Panc1 (cell line): ENCODE measurements around the gene CEMIP. TPM values are rescaled to one million over a fixed set of nuclear protein-coding genes. Genes with fewer than 3 reads are reported as not detected.

Experiments
- ATAC-seq: fragments of 200-7000 bp; cut with Tn5 transposase; 2 replicates; pipeline ENCODE4 v1.9.1; 2020; ENCODE audit warnings: mild to moderate bottlenecking, moderate library complexity
- BruUV-seq: library from RNA; stranded (reverse); fragments of 400-500 nt; replicated peaks from 2 replicates; lab custom pipeline; 2021; lab: Mats Ljungman, UMichigan
- CTCF ChIA-PET: fragments of 300-600 bp; sonication (Branson Sonifier 250); formaldehyde crosslinking; loops from one replicate; lab custom pipeline; 2022; ENCODE audit warnings: antibody characterized with exemption; lab: Charles Lee
- POLR2A ChIA-PET: fragments of 300-600 bp; sonication (Branson Sonifier 250); formaldehyde crosslinking; loops from one replicate; lab custom pipeline; 2022; ENCODE audit warnings: antibody characterized with exemption; lab: Charles Lee
- DNase-seq: peaks from one replicate; pipeline ENCODE4 v3.0.0-alpha.2; 2010; ENCODE audit warnings: low read depth, low spot score
- H3K27ac ChIP-seq: 2 replicates; pipeline ENCODE4 v1.5.1; 2011; ENCODE audit warnings: mild to moderate bottlenecking, low read length, inconsistent platforms
- H3K27me3 ChIP-seq: fragments of 200-500 bp; sonication (Bioruptor generic); 2 replicates; pipeline ENCODE4 v1.6.0; 2014; ENCODE audit warnings: low read length, inconsistent platforms; ENCODE audit not compliant: control insufficient read depth, insufficient read depth
- H3K36me3 ChIP-seq: fragments of 200-500 bp; sonication (Bioruptor generic); 2 replicates; pipeline ENCODE4 v1.5.1; 2014; ENCODE audit warnings: inconsistent platforms, mild to moderate bottlenecking, low read length, moderate library complexity; ENCODE audit not compliant: control insufficient read depth, insufficient read depth
- H3K4me1 ChIP-seq: 2 replicates; pipeline ENCODE4 v1.5.1; 2011; ENCODE audit warnings: inconsistent platforms, mild to moderate bottlenecking, low read length, moderate library complexity; ENCODE audit not compliant: control insufficient read depth, insufficient read depth
- H3K4me3 ChIP-seq, 2 experiments: 2 replicates each; pipeline ENCODE4 v1.5.1; 2011 to 2012; ENCODE audit warnings: low read depth in 2 of 2, low read length in 2 of 2, mild to moderate bottlenecking in 2 of 2, inconsistent platforms in 1 of 2, moderate library complexity in 1 of 2
- H3K9me3 ChIP-seq: fragments of 200-500 bp; sonication (Bioruptor generic); 2 replicates; pipeline ENCODE4 v1.5.1; 2014; ENCODE audit warnings: low read depth, mild to moderate bottlenecking, inconsistent platforms, low read length, moderate library complexity; ENCODE audit not compliant: control insufficient read depth, insufficient read depth
- CTCF ChIP-seq: fragments of 450-650 bp; IDR thresholded peaks from 2 replicates; pipeline ENCODE4 v1.5.1; 2017; ENCODE audit warnings: mild to moderate bottlenecking
- POLR2AphosphoS5 ChIP-seq: IDR thresholded peaks from 2 replicates; pipeline ENCODE4 v1.6.1; 2012; ENCODE audit warnings: mild to moderate bottlenecking, low read depth, low read length, moderate library complexity
- REST ChIP-seq, 2 experiments: IDR thresholded peaks; 2 replicates each; pipeline ENCODE4 v1.6.1; 2011 to 2012; ENCODE audit warnings: low read depth in 2 of 2, control low read depth in 1 of 2, low read length in 1 of 2, mild to moderate bottlenecking in 1 of 2, moderate library complexity in 1 of 2; ENCODE audit not compliant: insufficient read depth in 1 of 2
- SIN3A ChIP-seq: IDR thresholded peaks from 2 replicates; pipeline ENCODE4 v1.6.1; 2012; ENCODE audit warnings: low read depth, mild to moderate bottlenecking, low read length, moderate library complexity, borderline replicate concordance; ENCODE audit not compliant: insufficient read depth
- TCF7L2 ChIP-seq: IDR thresholded peaks from 2 replicates; pipeline ENCODE4 v1.6.1; 2011; ENCODE audit warnings: mild to moderate bottlenecking, low read depth, low read length, inconsistent platforms
- in situ Hi-C: cut with HindIII; loops from 2 replicates; pipeline ENCODE4 v1.10.0; 2016; ENCODE audit warnings: low sequenced_read_pairs, low pct_unique_long_range_greater_than_20kb
- intact Hi-C: fragments of 100-400 bp; cut with micrococcal nuclease; formaldehyde crosslinking; loops from one replicate; pipeline ENCODE4 v1.10.0; 2022; ENCODE audit not compliant: unreplicated experiment
- total RNA-seq: library from RNA; stranded (reverse); gene quantifications from one replicate; pipeline ENCODE4 v1.2.1, GENCODE V29; 2021; ENCODE audit not compliant: unreplicated experiment

The CEMIP gene
- total RNA-seq, 1 experiment from 2014 or later, result 0.46 TPM

- H3K36me3 ChIP-seq, result no peaks in the 10 kb centered on the region
- TF ChIP-seq POLR2AphosphoS5 (no peak), TCF7L2 (no peak), REST (IDR thresholded peaks at IDR 0.05; ENCODE audit: insufficient read depth in 1 of 2, low read depth in 2 of 2, low read length in 1 of 2) (no peak), CTCF (no peak), SIN3A (no peak)
- no TSS peak for BruUV-seq
- ATAC-seq (no peak), DNase-seq (no peak)
- in situ Hi-C loops (no loop called here), intact Hi-C loops (no loop called here)
- no peaks in the 10 kb centered on the region for H3K27me3 ChIP-seq
- ChIA-PET CTCF (interaction anchor here (0.6 kb wide), 1 partner anchor 12 kb away, joined by 3 read pairs; no protein-coding TSS in a partner anchor), POLR2A (no interaction called here)
- H3K9me3 ChIP-seq, result no peaks in the 10 kb centered on the region
- H3K27ac ChIP-seq, result no peak overlapping the region
- H3K4me3 ChIP-seq, result no peak overlapping the region
- H3K4me1 ChIP-seq, result 0 out of 2 replicates have a peak, but pooled peaks cover 3% of the 10 kb centered on the region
These were observed 174.1 kb downstream of the CEMIP start for GRCh38 chr15:80953001-80953952.

GRCh38 chr15:80953953-80954778 lies 175.0 kb downstream of the CEMIP start:
- DNase-seq, result no peak
- POLR2A ChIA-PET, result no interaction called here
- H3K27me3 ChIP-seq, result no peaks in the 10 kb centered on the region
- in situ Hi-C loops, result no loop called here
- H3K27ac ChIP-seq, result no peak overlapping the region
- no peak overlapping the region for H3K4me3 ChIP-seq
- 0 out of 2 replicates have a peak, but pooled peaks cover 3% of the 10 kb centered on the region for H3K4me1 ChIP-seq
- TF ChIP-seq POLR2AphosphoS5, result no peak
- TF ChIP-seq TCF7L2, result no peak
- TF ChIP-seq REST (IDR thresholded peaks at IDR 0.05; ENCODE audit: insufficient read depth in 1 of 2, low read depth in 2 of 2, low read length in 1 of 2), result no peak
- no peak for TF ChIP-seq CTCF
- no peak for TF ChIP-seq SIN3A
- BruUV-seq, result no TSS peak
- no peaks in the 10 kb centered on the region for H3K9me3 ChIP-seq
- ATAC-seq, result no peak
- intact Hi-C loops, result no loop called here
- CTCF ChIA-PET, result no interaction called here
- H3K36me3 ChIP-seq, result no peaks in the 10 kb centered on the region
